Midbrain (tissue), 1 donor: ENCODE results near the gene UTP4.
A peak's percentile ranks its signal among the peaks of the same experiment; 100 is the strongest.
"Not testable (repeated sequence)": the region's sequence is repeated elsewhere in the genome, so short reads cannot be mapped to it uniquely, and the experiment has no call there.

ENCODE experiments used
- DNase-seq: peaks from one replicate; lab custom pipeline; 2025; lab: John Stamatoyannopoulos, UW

Gene UTP4

GRCh38 chr16:69131167-69131838 is 1.1 kb upstream of the UTP4 start:
- peak; percentile 9 for DNase-seq

DNA sequence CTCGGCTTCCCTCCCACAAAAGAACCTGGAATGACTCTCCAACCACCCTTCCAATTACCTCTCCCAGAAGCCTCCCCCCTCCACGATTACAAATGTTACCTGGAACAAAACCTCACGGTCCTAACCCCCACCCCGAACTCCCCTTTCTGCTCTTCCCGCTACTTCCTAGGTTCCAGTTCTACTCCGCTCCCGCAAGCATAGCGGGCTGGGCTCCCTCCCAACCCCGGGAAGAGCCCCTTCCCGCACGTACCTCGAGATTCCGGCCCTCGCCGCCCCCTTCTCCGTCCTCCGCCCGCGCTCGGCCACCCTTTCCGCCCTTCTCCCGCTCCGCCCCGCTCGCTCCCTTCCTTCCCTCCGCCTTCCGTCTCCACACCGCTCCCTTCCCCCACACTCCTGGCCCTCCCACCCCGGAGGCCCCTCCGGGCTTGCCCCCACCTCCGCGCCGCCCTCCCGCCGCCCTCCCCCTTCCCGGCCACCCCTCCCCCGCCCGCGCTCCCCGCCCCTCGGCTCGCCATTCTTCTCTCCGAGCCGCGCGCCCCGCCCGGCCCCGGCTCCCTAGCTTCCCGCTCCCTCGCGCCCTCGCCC is 518 bp upstream of the UTP4 start:
- DNase-seq = peak; percentile 59

DNA sequence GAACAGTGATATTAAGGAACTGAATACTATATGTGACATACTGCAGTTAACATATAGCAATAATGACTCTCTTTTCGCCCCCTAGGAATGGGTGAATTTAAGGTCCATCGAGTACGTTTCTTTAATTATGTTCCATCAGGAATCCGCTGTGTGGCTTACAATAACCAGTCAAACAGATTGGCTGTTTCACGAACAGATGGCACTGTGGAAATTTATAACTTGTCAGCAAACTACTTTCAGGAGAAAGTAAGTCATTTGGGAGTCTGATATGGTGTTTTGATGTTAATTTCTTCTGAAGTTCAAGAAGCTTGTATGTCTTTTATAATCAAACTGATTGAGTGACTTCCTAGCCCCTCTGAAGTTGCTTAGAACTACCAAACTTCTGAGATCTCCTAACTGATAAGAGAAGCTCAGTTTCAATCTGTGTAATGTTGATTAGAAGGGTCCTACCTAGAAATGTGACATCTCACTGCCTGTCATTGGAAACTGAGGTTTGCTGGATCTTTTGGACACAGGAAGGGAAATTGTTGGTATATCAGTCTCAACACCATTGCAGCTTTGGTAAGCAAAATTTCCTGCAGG is 1.0 kb downstream of the UTP4 start:
- DNase-seq = no peak

DNA sequence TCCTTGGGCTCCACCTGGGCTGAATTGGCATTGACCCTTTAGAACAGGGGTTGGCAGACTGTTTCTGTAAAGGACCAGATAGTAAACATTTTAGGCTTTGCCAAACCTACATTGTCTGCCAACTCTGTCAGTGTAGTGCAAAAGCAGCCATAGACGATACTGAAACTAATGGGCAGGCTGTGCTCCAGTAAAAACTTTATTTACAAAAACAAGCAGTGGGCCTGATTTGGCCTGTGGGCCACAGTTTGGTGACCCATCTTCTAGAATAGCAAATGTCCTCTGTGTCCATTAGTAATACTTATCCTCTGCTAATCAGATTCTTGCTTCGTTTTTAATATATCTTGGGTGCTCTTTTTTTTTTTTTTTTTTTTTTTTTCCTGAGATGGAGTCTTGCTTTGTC is 6.2 kb downstream of the UTP4 start:
- DNase-seq = no peak

GRCh38 chr16:69139464-69139863 is 7.0 kb downstream of the UTP4 start:
- DNase-seq = not testable (repeated sequence)

DNA sequence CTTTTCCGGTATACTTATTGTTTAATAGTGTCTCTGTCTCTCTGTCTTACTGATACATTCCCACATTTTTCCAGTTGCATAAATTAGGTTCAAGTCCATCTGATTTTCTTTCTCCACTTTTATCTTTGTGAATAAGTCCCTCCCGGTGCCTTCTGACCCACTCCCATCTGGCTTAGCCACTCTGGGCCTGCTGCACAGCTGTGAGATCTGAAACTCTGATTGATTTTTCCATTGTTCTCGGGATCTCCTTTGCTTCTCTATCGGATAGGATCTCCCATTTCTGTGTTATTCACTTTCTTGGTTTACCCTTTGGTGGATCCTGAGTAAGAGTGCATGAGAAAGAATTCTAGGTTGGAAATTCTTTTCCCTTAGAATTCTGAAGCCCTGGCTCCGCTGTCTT is 8.6 kb downstream of the UTP4 start:
- no peak for DNase-seq

GRCh38 chr16:69141936-69142335 is 9.5 kb downstream of the UTP4 start:
- no peak for DNase-seq

DNA sequence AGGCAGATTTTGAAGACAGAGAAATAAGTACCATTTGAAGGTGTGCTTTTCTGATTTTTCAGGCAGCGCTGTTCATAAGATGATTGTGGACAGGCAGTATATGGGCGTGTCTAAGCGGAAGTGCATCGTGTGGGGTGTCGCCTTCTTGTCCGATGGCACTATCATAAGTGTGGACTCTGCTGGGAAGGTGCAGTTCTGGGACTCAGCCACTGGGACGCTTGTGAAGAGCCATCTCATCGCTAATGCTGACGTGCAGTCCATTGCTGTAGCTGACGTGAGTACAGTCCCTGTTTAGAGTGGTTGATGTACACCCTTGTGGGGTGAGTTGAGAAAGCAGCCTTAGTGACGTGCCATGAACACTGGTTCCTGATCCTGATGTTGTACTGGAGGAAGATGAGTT is 10.7 kb downstream of the UTP4 start:
- no peak for DNase-seq

DNA sequence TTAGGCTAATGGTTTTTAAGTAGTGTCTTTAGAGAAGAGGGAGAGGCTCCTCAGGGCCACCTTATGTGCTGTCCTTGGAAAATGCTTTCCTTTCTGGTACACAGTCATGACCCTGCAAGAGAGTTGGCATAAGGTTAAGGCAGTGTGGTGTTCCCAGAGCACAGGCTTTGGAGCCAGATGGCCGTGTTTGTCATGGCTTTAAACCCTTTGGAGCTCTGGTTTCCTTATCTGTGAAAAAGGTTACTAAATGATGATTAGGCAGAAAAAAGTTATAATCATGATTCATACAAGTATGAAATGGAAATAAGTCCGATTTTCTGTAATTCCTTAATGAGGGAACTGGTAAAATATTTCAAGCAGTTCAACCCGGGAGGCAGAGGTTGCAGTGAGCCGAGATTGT is 13.2 kb downstream of the UTP4 start:
- no peak for DNase-seq

DNA sequence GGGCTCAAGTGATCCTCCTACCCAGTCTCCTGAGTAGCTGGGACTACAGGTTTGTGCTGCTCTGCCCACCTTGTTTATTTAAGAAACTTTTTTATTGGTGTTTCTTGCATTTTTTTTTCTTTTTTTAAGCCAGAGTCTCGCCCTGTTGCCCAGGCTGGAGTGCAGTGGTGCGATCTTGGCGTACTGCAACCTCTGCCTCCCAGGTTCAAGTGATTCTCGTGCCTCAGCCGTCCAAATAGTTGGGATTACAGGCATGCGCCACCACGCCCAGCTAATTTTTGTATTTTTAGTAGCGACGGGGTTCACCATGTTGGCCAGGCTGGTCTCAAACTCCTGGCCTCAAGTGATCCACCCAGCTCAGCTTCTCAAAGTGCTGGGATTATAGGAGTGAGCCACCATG is 17.2 kb downstream of the UTP4 start:
- not testable (repeated sequence) for DNase-seq

- DNase-seq = peak; percentile 70
Observed at GRCh38 chr16:69150146-69150865, 17.9 kb downstream of the UTP4 start.

- no peak for DNase-seq
Observed at GRCh38 chr16:69157196-69157595, 24.7 kb downstream of the UTP4 start.

DNA sequence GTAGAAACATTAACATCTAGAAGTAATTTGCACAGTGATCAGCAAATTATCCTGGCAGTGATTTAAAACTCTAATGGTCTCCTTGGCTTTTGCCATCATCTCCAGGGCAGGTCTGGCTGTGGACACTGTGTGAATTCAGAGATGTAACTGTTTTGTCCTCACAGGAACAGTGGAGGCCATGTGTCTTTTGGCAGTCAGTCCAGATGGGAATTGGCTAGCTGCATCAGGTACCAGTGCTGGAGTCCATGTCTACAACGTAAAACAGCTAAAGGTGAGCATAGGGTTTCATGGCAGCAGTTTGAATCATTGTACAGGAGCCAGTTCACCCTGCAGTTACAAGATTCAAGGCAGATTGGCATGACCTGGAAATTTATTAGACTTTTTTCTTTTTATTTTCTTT is 27.7 kb downstream of the UTP4 start:
- no peak for DNase-seq

DNA sequence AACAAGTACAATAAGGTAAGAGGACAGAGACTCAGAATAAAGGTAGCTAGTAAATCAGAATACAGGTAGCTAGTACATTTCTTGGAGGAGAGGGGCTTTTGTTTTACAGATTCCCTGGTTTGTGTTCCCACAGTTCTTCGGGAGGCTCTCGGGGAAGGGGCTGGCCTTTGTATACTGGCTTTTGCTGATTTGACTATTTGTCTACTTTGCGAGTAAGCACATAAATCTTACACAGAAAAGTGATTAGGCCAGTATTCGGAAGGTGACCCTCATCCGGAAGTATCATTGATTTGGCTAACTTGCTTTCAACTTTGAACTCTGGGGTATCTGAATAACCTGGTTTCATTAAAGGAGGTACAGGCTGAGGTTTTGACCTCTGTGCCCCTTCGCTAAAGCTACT is 33.1 kb downstream of the UTP4 start:
- DNase-seq = no peak

- no peak for DNase-seq
Observed at GRCh38 chr16:69166221-69166833, 33.9 kb downstream of the UTP4 start.

DNA sequence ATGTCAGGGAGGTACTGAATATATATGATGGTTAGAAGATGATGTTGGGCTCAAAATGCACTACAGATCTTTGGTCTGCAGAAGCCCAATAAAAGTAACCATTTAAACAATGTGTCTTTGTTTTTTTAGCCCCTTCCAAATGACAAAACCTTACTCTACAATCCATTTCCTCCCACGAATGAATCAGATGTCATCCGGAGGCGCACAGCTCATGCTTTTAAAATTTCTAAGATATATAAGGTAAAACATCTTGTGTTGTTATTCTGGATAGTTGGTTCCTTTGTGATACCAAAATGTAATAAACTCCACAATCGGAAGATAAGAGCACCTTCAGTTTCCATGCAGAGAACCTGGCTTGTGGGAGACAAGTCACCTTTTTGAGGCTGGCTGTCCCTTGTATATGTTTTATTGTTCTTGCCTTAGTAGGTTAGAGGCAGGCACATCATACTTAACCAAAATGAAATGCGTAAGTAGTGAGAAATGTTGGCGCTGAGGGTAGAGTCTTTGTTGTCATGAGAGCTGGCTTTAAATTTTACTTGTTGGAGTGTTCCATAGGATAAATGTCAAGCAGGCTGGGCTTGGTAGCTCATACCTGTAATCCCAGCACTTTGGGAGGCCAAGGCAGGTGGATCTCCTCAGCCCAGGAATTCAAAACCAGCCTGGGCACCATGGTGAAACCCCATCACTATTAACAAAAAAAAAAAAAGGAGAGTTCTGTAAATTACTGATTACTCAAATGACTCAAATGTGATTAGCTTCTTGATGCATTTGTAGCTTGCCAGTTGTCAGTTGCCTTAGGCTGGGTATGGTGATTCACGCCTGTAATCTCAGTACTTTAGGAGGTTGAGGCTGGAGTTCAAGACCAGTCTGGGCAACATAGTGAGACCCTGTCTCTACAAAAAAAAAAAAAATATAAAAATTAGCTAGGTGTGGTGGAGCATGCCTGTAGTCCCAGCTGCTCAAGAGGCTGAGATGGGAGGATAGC is 34.8 kb downstream of the UTP4 start:
- DNase-seq = no peak

DNA sequence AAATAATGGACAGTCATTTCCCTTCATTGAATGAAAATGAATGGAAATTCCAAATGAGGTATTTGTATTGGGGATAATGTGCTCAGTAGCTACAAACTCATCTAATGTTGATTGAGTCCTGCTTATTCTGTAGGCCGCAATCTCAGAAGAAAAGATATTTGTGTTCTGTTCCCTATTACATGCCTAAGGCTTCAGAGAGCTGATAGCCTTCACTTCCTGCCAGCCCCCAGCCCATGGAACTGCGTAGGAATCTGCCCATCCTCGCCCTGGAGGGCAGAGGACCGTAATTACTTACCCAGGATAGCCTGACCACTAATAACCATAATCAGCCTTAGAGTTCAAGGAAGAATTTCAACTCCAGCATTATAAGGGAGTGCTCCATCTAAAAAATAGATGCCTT is 36.6 kb downstream of the UTP4 start:
- no peak for DNase-seq

DNA sequence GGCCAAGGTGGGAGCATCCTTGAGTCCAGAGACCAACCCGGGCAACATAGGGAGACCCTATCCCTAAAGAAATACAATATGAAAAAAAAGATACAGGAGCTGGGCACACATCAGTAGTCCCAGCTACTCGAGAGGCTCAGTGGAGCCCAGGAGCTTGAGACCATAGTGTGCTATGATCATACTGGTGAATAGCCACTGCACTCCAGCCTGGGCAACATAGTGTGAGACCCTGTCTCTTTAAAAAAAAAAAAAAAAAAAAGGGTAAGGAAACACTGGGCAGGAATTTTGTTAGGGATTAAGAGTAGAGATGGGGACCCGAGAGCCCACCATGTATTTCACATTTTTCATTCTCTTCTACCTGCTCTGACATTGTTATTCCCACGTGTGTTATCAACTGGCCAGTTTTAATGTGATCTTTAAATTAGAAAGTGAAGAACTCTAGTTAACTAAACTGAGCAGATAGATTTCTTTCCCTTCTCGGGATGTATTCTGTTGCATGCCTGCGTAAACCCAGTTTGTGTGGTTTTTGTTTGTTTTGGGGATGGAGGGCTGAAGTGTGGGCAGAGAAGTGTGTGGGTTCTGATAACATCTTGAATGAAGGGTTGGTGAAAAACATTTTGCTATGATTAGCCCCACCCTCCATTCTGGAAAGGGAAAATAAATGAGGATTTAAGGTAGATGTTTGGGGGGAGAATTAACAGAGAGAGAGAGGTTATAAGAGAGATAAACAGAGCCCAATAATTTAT is 37.3 kb downstream of the UTP4 start:
- no peak for DNase-seq

- peak; percentile 17 for DNase-seq
Observed at GRCh38 chr16:69171325-69172084, 39.1 kb downstream of the UTP4 start.
